Measurements from ENCODE around the gene LOC101059915.
A peak's percentile ranks its signal among the peaks of the same experiment; 100 is the strongest.
"Not testable (repeated sequence)": the region's sequence is repeated elsewhere in the genome, so short reads cannot be mapped to it uniquely, and the experiment has no call there.

Gene LOC101059915

GRCh38 chrX:71669492-71669891 is 2.1 kb downstream of the LOC101059915 start:
- Histone ChIP-seq H3K4me1 (ENCODE audit: control insufficient read depth, insufficient read depth, low read length) (no peaks in the 10 kb centered on the region), H3K9me3 (ENCODE audit: control insufficient read depth, insufficient read depth, low read depth, low read length) (no peaks in the 10 kb centered on the region), H3K27ac (ENCODE audit: extremely low read depth, low read depth, low read length) (no peak overlapping the region), H3K36me3 (ENCODE audit: control insufficient read depth in 2 of 2, insufficient read depth in 1 of 2, low read length in 2 of 2) (no peaks in the 10 kb centered on the region), H3K4me3 (ENCODE audit: low read depth, low read length) (no peak overlapping the region)
- ChIA-PET CTCF (interaction anchor here (0.6 to 2.0 kb wide), 7 partner anchors 20 to 1254 kb away, joined by 3 to 14 read pairs (median 3); no protein-coding TSS in a partner anchor), POLR2A (interaction anchor here (0.6 kb wide), 1 partner anchor 457 kb away, joined by 4 read pairs; no protein-coding TSS in a partner anchor)
- TF ChIP-seq ZNF10 (tag by site-specific recombination; IDR thresholded peaks at IDR 0.05): no peak
- no peak for TF ChIP-seq ZNF24 (tag by site-specific recombination; IDR thresholded peaks at IDR 0.05)
- no peak for TF ChIP-seq ZNF658 (tag by site-specific recombination; IDR thresholded peaks at IDR 0.05)
- no peak for TF ChIP-seq KLF1 (tag by site-specific recombination; IDR thresholded peaks at IDR 0.05)

- POLR2A ChIA-PET; H3K9me3 ChIP-seq (ENCODE audit: control insufficient read depth, insufficient read depth, low read depth, low read length); H3K27ac ChIP-seq (ENCODE audit: extremely low read depth, low read depth, low read length); H3K36me3 ChIP-seq (ENCODE audit: control insufficient read depth in 2 of 2, insufficient read depth in 1 of 2, low read length in 2 of 2); H3K4me3 ChIP-seq (ENCODE audit: low read depth, low read length); H3K4me1 ChIP-seq (ENCODE audit: control insufficient read depth, insufficient read depth, low read length): not testable (repeated sequence)
- TF ChIP-seq KLF1 (tag by site-specific recombination; IDR thresholded peaks at IDR 0.05) (peak; percentile 41), ZNF654 (tag by site-specific recombination; IDR thresholded peaks at IDR 0.05; ENCODE audit: low read depth) (peak; percentile 66), GLIS1 (tag by site-specific recombination; IDR thresholded peaks at IDR 0.05) (peak; percentile 40; the same call in 1 of the 2 replicates)
- TF ChIP-seq, protein P1, sequence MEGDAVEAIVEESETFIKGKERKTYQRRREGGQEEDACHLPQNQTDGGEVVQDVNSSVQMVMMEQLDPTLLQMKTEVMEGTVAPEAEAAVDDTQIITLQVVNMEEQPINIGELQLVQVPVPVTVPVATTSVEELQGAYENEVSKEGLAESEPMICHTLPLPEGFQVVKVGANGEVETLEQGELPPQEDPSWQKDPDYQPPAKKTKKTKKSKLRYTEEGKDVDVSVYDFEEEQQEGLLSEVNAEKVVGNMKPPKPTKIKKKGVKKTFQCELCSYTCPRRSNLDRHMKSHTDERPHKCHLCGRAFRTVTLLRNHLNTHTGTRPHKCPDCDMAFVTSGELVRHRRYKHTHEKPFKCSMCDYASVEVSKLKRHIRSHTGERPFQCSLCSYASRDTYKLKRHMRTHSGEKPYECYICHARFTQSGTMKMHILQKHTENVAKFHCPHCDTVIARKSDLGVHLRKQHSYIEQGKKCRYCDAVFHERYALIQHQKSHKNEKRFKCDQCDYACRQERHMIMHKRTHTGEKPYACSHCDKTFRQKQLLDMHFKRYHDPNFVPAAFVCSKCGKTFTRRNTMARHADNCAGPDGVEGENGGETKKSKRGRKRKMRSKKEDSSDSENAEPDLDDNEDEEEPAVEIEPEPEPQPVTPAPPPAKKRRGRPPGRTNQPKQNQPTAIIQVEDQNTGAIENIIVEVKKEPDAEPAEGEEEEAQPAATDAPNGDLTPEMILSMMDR (tag by site-specific recombination; IDR thresholded peaks at IDR 0.05): peak; percentile 69; the same call in 1 of the 2 replicates
- CTCF ChIA-PET: interaction anchor here (0.6 to 2.0 kb wide), 7 partner anchors 190 to 1255 kb away, joined by 3 to 14 read pairs (median 4); no protein-coding TSS in a partner anchor
Measured at GRCh38 chrX:71669947-71670346, 2.6 kb downstream of the LOC101059915 start.

- no peak overlapping the region for H3K4me3 ChIP-seq (ENCODE audit: low read depth, low read length)
- no peak overlapping the region for H3K27ac ChIP-seq (ENCODE audit: extremely low read depth, low read depth, low read length)
- POLR2A ChIA-PET: no interaction called here
- H3K9me3 ChIP-seq (ENCODE audit: control insufficient read depth, insufficient read depth, low read depth, low read length): no peaks in the 10 kb centered on the region
- CTCF ChIA-PET: interaction anchor here (0.6 to 1.4 kb wide), 4 partner anchors 9 to 456 kb away, joined by 3 to 5 read pairs (median 4); no protein-coding TSS in a partner anchor
- no peaks in the 10 kb centered on the region for H3K4me1 ChIP-seq (ENCODE audit: control insufficient read depth, insufficient read depth, low read length)
- no peak for TF ChIP-seq ZNF112 (tag by site-specific recombination; IDR thresholded peaks at IDR 0.05)
- TF ChIP-seq ZBTB1 (tag by site-specific recombination; IDR thresholded peaks at IDR 0.05): no peak
- TF ChIP-seq KLF9 (tag by site-specific recombination; IDR thresholded peaks at IDR 0.05; ENCODE audit: low read depth): no peak
- no peak for TF ChIP-seq GLIS2 (tag by site-specific recombination; IDR thresholded peaks at IDR 0.05)
- no peak for TF ChIP-seq ZNF426 (tag by site-specific recombination; IDR thresholded peaks at IDR 0.05)
- TF ChIP-seq OVOL3 (tag by site-specific recombination; IDR thresholded peaks at IDR 0.05): no peak
- TF ChIP-seq, protein P2, sequence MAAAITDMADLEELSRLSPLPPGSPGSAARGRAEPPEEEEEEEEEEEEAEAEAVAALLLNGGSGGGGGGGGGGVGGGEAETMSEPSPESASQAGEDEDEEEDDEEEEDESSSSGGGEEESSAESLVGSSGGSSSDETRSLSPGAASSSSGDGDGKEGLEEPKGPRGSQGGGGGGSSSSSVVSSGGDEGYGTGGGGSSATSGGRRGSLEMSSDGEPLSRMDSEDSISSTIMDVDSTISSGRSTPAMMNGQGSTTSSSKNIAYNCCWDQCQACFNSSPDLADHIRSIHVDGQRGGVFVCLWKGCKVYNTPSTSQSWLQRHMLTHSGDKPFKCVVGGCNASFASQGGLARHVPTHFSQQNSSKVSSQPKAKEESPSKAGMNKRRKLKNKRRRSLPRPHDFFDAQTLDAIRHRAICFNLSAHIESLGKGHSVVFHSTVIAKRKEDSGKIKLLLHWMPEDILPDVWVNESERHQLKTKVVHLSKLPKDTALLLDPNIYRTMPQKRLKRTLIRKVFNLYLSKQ (tag by site-specific recombination; IDR thresholded peaks at IDR 0.05; ENCODE audit: borderline replicate concordance): no peak
- TF ChIP-seq ZSCAN23 (tag by site-specific recombination; IDR thresholded peaks at IDR 0.05): no peak
- TF ChIP-seq ZNF623 (tag by site-specific recombination; IDR thresholded peaks at IDR 0.05): no peak
- no peak for TF ChIP-seq ZBTB44 (tag by site-specific recombination; IDR thresholded peaks at IDR 0.05)
- no peak for TF ChIP-seq ZNF121 (tag by site-specific recombination; IDR thresholded peaks at IDR 0.05)
- TF ChIP-seq ZNF324 (tag by site-specific recombination; IDR thresholded peaks at IDR 0.05): no peak
- TF ChIP-seq ZNF157 (tag by site-specific recombination; IDR thresholded peaks at IDR 0.05): no peak
- no peak for TF ChIP-seq ZNF214 (tag by site-specific recombination; IDR thresholded peaks at IDR 0.05; ENCODE audit: borderline replicate concordance)
- no peak for TF ChIP-seq ZNF404 (tag by site-specific recombination; IDR thresholded peaks at IDR 0.05)
- no peak for TF ChIP-seq ZNF391 (tag by site-specific recombination; IDR thresholded peaks at IDR 0.05; ENCODE audit: borderline replicate concordance, low read depth)
- TF ChIP-seq ZNF510 (tag by site-specific recombination; IDR thresholded peaks at IDR 0.05; ENCODE audit: insufficient replicate concordance): no peak
- TF ChIP-seq ZXDB (tag by site-specific recombination; IDR thresholded peaks at IDR 0.05): no peak
- TF ChIP-seq, protein P3, sequence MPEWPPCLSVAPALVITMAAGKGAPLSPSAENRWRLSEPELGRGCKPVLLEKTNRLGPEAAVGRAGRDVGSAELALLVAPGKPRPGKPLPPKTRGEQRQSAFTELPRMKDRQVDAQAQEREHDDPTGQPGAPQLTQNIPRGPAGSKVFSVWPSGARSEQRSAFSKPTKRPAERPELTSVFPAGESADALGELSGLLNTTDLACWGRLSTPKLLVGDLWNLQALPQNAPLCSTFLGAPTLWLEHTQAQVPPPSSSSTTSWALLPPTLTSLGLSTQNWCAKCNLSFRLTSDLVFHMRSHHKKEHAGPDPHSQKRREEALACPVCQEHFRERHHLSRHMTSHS (tag by site-specific recombination; IDR thresholded peaks at IDR 0.05): no peak
- H3K36me3 ChIP-seq (ENCODE audit: control insufficient read depth in 2 of 2, insufficient read depth in 1 of 2, low read length in 2 of 2): no peaks in the 10 kb centered on the region
Measured at GRCh38 chrX:71671043-71671780, 3.9 kb downstream of the LOC101059915 start.

All from HEK293 (cell line).